GM19240 (cell line): ENCODE data around the gene HADH.
"Not testable (repeated sequence)": the region's sequence is repeated elsewhere in the genome, so short reads cannot be mapped to it uniquely, and the experiment has no call there.

Source experiments
- DNase-seq: peaks from one replicate; pipeline ENCODE4 v3.0.0; 2011; ENCODE audit warnings: low spot score; ENCODE audit not compliant: insufficient read length

The HADH gene

DNA sequence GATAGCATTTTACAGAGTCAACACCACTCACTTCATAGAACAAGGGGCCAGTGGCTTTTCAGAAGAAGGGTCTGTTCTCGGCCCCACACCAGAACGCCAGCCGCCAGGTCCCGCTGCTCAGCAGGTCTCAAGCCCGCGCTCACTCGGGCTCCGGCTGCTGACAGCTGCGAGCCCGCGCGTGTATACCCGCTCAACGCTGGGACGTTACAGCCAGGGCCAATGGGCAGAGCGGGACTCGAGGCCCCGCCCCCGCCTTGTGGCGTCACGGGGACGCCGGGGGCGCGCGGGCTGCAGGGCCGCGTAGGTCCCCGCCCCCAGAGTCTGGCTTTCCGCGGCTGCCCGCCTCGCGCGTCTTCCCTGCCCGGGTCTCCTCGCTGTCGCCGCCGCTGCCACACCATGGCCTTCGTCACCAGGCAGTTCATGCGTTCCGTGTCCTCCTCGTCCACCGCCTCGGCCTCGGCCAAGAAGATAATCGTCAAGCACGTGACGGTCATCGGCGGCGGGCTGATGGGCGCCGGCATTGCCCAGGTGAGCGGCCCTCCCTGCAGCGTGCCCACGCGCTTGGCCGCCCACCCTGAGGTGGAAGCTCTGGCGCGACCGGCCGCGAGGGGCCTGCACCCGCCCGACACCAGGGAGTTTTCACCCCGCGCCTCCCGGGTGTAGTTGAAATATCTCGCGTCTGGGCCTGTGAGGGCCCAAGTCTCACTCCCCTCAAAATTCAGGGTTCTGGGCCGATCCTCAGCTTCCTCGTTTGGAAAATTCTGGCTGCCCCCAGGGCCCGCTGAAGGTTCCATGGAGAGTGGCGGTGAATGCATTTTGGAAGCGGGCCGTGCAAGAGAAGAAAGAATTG is at the start of gene HADH:
TSS of gene HADH (plus strand) at position 353 of the 850 bp plus-strand sequence. CDS start at position 397, 44 bp downstream.
- peak; percentile 77 for DNase-seq

DNA sequence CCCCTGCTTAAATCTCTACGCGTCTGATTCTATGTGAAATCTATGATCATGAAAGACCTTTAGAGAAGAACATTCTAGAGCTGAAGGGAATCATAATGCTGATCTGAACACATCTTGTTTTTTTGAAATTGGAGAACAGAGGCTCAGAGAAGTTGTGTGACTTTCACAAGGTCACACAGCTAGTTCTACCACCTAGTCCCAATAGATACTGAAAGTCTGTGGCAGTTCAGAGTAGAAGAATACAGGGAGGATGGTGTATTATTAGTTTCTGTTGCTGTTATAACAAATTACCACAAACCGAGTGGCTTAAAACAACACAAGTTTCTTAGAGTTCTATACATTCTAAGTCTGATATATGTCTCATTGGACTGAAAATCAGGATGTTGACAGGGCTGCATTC is 43.9 kb upstream of the HADH start:
- no peak for DNase-seq

DNA sequence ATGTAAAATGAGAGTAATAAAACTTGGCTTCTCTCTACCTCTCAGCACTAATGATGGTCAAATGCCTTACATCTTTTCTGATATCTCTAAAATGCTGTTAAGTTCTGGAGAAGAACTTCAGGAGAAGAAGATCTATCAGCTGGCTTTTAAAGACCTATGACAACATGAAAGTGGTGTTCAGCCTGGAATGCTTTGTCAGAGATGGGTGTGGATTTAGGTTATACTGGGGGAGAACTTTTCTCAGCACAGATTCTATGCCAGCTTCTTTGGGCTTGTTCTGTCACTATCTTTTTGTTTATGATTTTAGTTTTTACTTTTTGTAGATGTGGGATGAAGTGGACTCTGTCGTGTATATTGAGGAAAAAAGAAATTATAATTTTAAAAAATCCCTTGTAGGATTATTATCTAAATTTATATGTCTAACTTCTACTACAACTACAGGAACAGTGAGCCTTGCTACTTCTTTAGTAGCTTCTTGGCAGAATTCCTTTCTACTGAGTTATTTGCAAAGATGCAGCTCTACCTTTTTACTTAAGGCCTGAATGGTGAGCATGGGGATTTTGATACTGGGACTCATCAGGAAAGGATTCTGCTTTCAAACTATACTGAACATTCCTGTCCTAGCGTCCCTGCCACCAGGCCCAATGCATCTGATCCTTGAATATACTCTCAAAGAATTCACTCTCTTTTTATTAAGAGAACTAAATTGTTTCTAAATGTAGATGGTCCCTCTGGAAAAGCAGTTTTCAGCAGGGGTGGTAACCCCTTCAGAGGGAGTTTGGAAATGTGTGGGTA is 38.7 kb upstream of the HADH start:
- no peak for DNase-seq

- no peak for DNase-seq
Observed at GRCh38 chr4:107951551-107951950, 38.1 kb upstream of the HADH start.

GRCh38 chr4:107956011-107956410 is 33.7 kb upstream of the HADH start:
- no peak for DNase-seq

GRCh38 chr4:107966903-107967302 is 22.8 kb upstream of the HADH start:
- no peak for DNase-seq

DNA sequence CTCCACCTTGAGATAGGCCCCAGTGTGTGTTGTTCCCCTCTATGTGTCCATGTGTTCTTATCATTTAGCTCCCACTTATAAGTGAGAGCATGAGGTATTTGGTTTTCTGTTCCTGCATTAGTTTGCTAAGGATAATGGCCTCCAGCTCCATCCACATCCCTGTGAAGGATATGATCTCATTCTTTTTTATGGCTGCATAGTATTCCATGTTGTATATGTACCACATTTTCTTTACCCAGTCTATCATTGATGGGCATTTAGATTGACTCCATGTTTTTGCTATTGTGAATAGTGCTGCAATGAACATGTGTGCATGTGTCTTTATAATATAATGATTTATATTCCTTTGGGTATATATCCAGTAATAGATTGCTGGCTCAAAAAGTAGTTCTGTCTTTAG is 22.2 kb upstream of the HADH start:
- not testable (repeated sequence) for DNase-seq

DNA sequence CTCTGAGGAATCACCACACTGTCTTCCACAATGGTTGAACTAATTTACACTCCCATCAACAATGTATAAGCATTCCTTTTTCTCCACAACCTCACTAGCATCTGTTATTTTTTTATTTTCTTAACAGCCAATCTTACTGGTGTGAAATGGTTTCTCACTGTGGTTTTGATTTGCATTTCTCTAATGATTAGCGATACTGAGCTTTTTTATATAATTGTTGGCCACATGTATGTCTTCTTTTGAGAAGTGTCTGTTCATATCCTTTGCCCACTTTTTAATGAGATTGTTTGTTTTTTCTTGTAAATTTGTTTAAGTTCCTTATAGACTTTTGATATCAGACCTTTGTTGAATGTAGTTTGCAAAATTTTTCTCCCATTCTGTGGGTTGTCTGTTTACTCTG is 21.8 kb upstream of the HADH start:
- DNase-seq, result not testable (repeated sequence)

DNA sequence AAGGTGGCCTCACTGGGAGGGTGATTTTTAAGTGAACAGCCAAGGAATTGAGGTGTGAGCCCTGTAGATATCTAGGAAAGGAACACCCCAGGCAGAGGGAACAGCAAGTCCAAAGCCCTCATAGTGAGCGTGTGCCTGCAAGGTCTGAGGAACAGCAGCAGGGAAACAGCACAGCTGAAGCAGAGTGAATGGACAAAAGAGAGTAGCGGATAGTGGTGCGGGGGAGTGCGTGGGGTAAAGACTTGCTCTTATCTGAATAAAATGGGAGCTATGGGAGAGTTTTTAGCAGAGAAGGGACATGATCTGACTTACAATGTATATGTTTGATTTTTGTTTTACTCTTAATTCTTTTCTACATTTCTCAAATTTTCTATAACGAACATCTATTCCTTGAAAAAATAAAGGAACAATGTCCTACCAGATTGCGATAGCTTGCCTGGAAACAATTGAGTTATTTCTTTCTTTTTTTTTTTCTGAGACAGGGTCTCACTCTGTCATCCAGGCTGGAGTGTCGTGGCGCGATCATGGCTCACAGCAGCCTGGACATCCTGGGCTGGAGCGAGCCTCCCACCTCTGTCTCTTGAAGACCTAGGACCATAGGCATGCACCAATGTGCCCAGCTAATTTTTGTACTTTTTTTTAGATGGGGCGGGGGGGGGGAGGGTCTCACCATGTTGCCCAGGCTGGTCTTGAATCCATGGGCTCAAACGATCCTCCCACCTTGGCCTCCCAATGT is 19.5 kb upstream of the HADH start:
- no peak for DNase-seq

DNA sequence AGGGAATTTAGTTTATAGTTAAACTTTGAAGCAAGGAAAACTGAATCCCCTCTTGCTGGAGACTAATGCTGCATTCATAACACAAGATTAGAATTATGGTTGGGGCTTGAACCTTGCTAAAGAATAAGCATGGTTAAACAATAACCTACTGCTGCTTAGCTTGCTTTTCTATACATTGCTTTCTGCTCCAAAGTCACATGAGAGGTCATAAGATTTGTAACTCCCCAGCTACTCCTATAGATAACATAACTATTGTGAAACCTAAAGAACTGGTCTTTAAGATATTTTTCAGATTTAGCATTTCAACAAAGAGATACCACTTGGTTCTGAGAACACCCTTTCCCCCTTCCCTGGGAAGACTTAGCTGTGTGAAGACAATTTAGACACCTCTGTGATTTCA is 17.1 kb upstream of the HADH start:
- no peak for DNase-seq

DNA sequence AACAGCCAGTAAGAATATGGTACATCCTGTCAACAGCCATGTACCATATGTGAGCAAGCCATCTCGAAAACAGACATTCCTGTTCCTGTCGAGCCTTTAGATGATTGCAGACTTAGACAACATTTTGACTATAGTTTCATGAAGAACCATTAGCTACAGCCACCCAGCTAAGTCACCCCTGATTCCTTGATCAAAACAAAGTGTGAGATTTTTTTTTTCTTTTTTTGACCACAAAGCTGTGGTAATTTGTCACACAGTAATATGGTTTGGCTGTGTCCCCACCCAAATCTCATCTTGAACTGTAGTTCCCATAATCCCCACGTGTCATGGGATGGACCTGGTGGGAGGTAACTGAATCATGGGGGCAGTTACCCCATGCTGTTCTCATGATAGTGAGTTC is 15.2 kb upstream of the HADH start:
- no peak for DNase-seq

DNA sequence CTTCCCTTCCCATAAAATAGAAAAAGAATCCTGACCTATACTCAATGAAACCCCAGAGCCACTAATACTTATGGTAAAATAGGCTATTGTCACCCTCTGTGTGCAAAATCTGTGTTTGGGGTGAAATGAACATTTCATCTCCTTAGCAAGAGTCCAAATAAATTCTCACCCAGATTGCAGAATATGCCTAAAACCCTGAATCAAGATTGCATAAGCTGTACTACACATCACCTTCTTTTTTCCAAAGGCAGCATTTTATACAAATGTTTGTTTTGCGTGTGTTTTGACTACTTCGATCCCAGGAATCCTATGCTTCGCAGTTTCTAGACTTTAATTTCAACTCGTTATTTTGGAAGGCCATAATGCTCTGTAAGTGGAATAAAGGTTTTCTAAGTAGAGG is 12.2 kb upstream of the HADH start:
- DNase-seq, result no peak

DNA sequence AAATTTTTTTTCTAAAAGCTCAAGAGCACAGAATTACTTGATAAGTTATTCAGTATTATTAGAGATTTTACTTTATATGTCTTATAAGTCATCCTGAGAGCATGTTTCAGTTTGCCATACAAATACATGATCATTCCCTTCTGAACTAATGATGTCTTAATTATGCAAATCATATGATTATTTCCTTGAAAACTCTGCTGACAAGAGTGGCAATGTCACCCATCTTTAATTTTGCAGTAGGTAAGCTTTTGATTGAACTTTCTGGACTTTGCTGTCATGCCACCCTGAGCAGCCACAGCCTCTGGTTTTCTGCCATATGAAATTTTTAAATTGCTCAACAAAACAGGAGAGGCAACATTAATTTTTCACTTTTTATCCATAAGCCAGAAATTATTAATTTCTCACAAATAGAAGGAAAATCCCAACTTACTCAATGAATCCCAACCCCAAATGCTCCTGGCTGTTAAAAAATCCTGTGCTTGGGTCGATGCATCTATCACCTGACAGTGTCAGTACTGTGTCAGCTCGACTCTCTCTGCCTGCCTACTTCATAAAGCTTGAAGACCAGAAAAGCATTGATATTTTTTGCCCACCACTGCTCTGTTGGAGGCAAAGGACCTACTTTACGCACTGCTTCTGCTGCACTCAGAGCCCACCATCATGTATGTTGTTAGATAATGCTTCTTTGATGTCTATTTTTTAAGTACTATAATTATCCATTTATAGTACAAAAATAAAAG is 11.6 kb upstream of the HADH start:
- no peak for DNase-seq

DNA sequence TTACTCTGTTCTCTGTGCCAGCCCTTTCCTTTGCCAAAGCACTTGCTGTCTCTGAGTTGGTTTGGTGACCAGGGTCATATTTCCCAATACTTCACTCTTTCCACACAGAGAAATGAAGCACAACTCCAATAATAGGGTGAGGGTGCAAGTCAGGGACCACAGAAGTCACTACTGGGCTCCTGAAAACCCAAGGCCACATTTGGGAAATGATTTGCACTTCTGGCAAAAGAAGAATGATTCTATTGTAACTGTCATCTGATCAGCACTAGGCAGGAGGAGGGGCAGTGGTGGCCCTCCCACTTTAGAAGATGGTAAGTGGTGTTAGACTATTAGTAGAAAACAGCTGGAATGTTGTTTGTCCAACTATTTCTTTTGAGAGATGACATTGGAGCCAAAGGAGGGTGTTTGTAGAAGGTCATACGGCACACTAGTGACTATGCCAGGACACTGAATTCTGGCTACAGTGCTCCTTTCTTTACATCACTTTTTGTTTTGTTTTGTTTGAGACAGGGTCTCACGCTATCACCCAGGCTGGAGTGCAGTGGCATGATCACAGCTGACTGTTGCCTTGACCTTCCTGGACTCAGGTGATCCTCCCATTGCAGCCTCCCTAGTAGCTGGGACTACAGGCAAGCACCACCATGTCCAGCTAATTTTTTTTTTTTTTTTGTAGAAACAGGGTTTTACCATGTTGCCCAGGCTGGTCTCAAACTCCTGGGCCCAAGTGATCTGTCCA is 10.8 kb upstream of the HADH start:
- no peak for DNase-seq

GRCh38 chr4:107987916-107988762 is 1.6 kb upstream of the HADH start:
- DNase-seq, result no peak

DNA sequence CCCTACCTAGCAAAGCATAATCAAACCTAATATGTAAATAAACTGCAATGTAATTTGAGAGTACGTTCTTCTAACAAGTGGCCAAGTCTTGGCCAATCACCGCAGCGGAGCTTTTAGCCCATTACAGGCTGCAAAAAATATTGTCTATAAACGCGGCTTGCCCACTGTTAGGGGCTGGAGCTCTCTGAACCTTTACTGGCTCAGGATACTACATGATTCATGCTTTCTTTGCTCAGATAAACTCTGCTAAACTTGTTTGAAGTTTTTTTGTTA is 990 bp upstream of the HADH start:
- no peak for DNase-seq

GRCh38 chr4:107989162-107989536 is 540 bp upstream of the HADH start:
- no peak for DNase-seq

GRCh38 chr4:107991945-107992630 is 2.4 kb downstream of the HADH start:
- no peak for DNase-seq

DNA sequence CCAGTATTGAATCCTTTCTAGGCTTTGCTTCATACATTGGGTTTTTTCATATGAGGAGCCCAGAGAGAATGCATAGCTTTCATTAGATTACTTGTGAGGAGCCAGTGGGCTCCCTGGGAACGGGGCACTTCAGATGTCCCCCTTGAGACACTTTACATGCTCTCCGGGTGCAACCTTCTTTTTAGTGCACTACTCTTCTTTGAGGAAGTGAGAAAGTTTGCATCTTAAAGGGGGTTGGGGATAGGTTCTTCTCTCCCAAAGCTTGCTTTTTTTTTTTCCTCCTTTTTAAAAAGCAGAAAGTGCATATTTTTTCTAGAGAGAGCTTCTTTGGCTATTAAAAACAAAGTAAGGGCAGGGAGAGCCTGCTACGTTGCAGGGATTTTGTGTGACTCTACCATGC is 4.3 kb downstream of the HADH start:
- no peak for DNase-seq
